ENCODE measurements around the gene DNER. TPM values are rescaled to one million over a fixed set of nuclear protein-coding genes. Genes with fewer than 3 reads are reported as not detected.
A peak's percentile ranks its signal among the peaks of the same experiment; 100 is the strongest.
"Not testable (repeated sequence)": the region's sequence is repeated elsewhere in the genome, so short reads cannot be mapped to it uniquely, and the experiment has no call there.

Gene DNER
- total RNA-seq, result under 1 TPM in 3 of 4 donors, not detected in 1; 0.15 to 0.87 (median 0.54) TPM
- under 1 TPM; 0.10 to 0.56 (median 0.17) TPM for polyA plus RNA-seq
- long read RNA-seq, donor 1, result 0 reads
- long read RNA-seq, donor 2, partial matches to known transcripts, result 0 of 1 reads
- long read RNA-seq, donor 2, other reads (novel, unspliced or antisense), result 1 of 1 reads

GRCh38 chr2:229714080-229714735 is at the start of gene DNER:
DNER (minus strand) TSS chr2:229714555; CDS start chr2:229714423, 132 bp downstream.
- Histone ChIP-seq H3K36me3 (ENCODE audit: insufficient read depth in 1 of 2, low read depth in 1 of 2) (no peaks in the 10 kb centered on the region), H3K27ac (no peak within 1 kb of the TSS), H3K4me1 (no peaks in the 10 kb centered on the region), H3K4me3 (peak within 1 kb of the TSS; percentile 56), H3K27me3 (ENCODE audit: insufficient read depth in 3 of 3, low read length in 2 of 3) (peaks cover 3 to 85% (median 17%) of the 10 kb centered on the region in 3 donors), H3K9me3 (no peaks in the 10 kb centered on the region)
- peak; percentile 44 to 60 (median 52) for ATAC-seq
- intact Hi-C loops (cut with DNase I), result no loop called here
- peak; percentile 35 to 45 for DNase-seq
- TF ChIP-seq CTCF (IDR thresholded peaks at IDR 0.05), result no peak
- WGBS, 3 donors, result 0 to 1% (median 1%) methylated on average over 37 to 84 of the region's 84 CpGs

GRCh38 chr2:229761663-229762062 is 47.3 kb upstream of the DNER start:
- Histone ChIP-seq H3K27ac (no peak overlapping the region), H3K36me3 (ENCODE audit: insufficient read depth in 1 of 2, low read depth in 1 of 2) (peaks cover 6 to 40% of the 10 kb centered on the region in 2 donors), H3K9me3 (no peaks in the 10 kb centered on the region), H3K27me3 (ENCODE audit: insufficient read depth in 3 of 3, low read length in 2 of 3) (no peaks in the 10 kb centered on the region), H3K4me3 (no peak overlapping the region), H3K4me1 (no peaks in the 10 kb centered on the region)
- DNase-seq (no peak), ATAC-seq (no peak)
- intact Hi-C loops (cut with DNase I), result no loop called here
- TF ChIP-seq CTCF (IDR thresholded peaks at IDR 0.05), result no peak
- 70 to 74% (median 72%) methylated on average over 1 of the region's 1 CpG for WGBS, 3 donors

- DNase-seq; H3K36me3 ChIP-seq (ENCODE audit: insufficient read depth in 1 of 2, low read depth in 1 of 2); intact Hi-C loops (cut with DNase I); H3K4me1 ChIP-seq; H3K27me3 ChIP-seq (ENCODE audit: insufficient read depth in 3 of 3, low read length in 2 of 3); H3K9me3 ChIP-seq; ATAC-seq; H3K4me3 ChIP-seq; H3K27ac ChIP-seq: not testable (repeated sequence)
- 96 to 97% (median 97%) methylated on average over 10 of the region's 10 CpGs for WGBS, 3 donors
These were observed 43.1 kb upstream of the DNER start for GRCh38 chr2:229757462-229757861.

- DNase-seq, result no peak
- Histone ChIP-seq H3K36me3 (ENCODE audit: insufficient read depth in 1 of 2, low read depth in 1 of 2) (no peaks in the 10 kb centered on the region), H3K27ac (no peak overlapping the region), H3K4me1 (no peaks in the 10 kb centered on the region), H3K27me3 (ENCODE audit: insufficient read depth in 3 of 3, low read length in 2 of 3) (no peaks in the 10 kb centered on the region), H3K4me3 (no peak overlapping the region), H3K9me3 (no peaks in the 10 kb centered on the region)
- intact Hi-C loops (cut with DNase I), result no loop called here
- no peak for TF ChIP-seq CTCF (IDR thresholded peaks at IDR 0.05)
- no peak for ATAC-seq
- WGBS, 3 donors, result 67 to 77% (median 71%) methylated on average over 11 of the region's 11 CpGs
These were observed 38.8 kb upstream of the DNER start for GRCh38 chr2:229752970-229753729.

GRCh38 chr2:229749779-229750178 is 35.4 kb upstream of the DNER start:
- Histone ChIP-seq H3K9me3 (no peaks in the 10 kb centered on the region), H3K36me3 (ENCODE audit: insufficient read depth in 1 of 2, low read depth in 1 of 2) (no peaks in the 10 kb centered on the region), H3K27ac (no peak overlapping the region), H3K4me3 (no peak overlapping the region), H3K4me1 (no peaks in the 10 kb centered on the region), H3K27me3 (ENCODE audit: insufficient read depth in 3 of 3, low read length in 2 of 3) (no peaks in the 10 kb centered on the region)
- WGBS, 3 donors, result 82 to 88% (median 82%) methylated on average over 6 of the region's 6 CpGs
- no peak for DNase-seq
- no peak for TF ChIP-seq CTCF (IDR thresholded peaks at IDR 0.05)
- ATAC-seq, result no peak
- intact Hi-C loops (cut with DNase I), result no loop called here

All from psoas muscle (tissue), 8 donors.